ENCODE measurements around the gene MAS1L.

Gene MAS1L, protein sequence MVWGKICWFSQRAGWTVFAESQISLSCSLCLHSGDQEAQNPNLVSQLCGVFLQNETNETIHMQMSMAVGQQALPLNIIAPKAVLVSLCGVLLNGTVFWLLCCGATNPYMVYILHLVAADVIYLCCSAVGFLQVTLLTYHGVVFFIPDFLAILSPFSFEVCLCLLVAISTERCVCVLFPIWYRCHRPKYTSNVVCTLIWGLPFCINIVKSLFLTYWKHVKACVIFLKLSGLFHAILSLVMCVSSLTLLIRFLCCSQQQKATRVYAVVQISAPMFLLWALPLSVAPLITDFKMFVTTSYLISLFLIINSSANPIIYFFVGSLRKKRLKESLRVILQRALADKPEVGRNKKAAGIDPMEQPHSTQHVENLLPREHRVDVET

DNA sequence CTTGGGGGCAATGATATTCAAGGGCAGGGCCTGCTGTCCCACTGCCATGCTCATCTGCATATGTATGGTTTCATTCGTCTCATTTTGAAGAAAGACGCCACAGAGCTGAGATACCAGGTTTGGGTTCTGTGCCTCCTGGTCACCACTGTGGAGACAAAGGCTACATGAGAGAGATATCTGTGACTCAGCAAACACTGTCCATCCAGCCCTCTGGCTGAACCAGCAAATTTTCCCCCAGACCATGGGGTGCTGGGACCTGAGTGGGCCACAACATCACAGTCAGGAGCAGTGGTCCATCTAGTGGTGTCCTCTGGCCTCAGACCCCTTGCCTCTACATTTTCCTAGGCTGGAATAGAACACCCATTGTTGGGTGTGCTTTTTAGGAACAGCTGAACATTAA is at the start of gene MAS1L:
MAS1L (minus strand) TSS at position 297 of the 400 bp plus-strand sequence; CDS start at position 243, 54 bp downstream.
- no peak for DNase-seq (ENCODE audit: low spot score)

DNA sequence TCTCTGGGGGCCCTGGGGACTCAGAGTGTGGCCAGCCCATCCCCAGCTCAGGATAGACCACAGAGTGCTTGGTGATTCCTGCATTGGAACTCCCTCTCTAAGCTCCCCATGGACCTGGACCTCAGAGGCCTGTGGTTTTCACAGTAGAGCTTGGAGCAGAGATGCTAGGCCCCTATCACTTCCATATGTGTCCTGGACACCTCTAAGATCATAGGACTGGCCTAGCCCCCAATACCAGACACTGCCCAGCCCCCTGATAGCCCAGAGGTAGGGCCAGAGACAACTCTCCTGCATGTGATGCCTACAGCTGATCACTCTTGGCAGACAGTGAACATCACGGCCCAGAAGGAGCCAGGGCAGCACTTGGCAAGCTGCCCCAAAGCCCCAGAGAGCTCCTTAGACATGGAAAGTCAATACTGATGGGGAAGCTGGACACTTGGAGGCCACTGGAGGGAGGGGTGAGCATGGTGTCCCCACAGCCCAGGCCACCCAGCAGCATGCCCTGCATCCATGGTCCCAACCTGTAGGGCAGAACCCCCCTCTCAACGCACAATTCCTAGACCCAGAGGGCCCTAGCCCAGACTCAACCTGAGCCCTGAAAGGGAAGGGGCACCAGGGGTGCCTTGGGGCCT is 44.7 kb upstream of the MAS1L start:
- DNase-seq (ENCODE audit: low spot score) = no peak

DNA sequence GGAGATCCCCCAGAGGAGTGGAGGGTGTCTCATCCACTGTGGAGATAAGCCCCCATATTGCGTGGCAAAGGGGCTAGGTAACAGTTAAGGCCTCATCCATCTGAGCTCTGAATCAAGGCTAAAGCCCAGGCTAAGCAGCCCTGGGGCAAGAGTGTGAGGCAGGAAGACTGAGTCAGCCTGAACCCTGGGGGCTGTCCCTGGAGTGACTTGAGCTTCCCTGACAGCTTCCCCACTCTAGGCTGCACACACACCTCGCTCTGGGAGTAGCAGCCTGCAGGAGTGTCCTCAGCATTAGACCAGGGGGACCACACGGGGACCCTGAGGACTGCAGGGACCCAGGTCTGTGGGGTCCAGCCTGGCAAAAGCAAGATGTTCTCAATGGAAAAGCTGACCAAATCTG is 43.9 kb upstream of the MAS1L start:
- no peak for DNase-seq (ENCODE audit: low spot score)

DNA sequence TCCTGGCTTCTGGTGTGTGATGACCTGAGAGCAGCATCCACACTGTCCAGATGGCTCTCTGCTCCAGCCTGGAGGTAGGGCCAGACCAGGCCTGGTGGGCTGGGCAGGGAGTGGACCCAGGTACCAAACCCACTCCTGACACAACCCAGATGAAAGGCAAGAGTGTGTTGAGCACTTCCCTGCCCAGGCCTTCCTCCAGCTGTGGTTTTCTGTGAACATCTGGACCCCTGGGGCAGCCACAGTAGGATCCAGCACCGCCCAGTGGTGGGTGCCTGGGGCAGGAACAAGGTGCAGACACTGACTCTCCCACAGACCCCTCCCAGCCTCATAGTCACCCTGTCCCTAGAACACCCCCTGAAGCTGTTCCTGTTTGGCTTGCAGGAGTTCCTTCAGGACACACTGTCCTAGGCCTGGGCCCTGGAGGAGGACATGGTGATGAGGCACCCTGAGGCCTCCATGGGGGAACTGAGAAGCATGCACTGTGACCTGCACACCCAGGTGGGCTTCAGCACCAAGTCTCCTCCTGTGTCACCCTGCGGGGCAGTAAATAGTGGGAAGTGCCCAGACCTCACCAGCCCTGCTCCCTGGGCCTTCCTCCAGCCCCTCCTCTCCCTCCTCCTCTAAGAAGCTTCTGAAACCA is 43.0 kb upstream of the MAS1L start:
- DNase-seq (ENCODE audit: low spot score) = no peak

DNA sequence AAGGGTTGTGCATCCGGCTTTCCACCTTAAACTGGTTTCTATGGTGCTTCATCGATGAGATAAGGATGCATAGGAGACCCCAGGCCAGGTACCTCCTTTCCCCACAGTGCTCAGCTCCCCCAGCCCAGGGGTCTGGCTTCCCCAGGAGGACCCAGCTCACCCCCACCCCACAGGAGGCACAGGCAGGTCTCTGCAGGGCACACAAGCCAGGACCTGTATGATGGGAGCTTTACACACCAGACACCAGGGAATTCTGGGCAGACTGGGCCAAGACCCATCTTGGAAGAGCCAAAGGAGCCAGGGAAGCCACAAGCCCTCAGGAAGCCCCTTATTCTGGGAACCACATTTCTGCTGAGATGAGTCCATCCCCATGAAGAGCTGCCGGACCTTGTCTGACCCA is 42.2 kb upstream of the MAS1L start:
- DNase-seq (ENCODE audit: low spot score) = no peak

DNA sequence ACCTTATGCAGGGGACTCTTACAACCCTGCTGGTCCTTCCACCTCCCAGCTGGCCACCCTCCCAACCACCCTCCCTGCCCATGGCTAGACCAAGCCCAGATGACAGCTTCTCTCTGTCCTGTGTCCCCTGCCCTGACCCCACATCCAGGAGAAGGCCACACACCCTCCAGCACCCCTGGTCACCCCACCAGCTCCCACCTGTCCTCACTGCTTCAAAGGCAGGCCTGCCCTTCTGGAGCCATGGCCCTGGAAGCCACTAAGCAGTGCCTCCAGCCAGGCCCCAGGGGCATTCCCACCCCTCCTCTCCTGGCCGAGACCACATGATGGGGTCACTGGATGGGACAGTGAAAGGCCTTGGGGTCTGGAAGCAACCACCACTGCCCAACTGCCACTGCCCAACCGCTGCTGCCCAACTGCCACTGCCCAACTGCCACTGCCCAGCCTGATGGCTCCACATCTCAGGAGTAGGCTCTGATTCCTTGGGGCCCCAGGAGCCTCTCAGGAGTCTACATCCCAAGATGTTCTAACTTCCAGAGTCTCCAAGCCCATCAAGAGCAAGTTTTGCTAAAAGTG is 41.3 kb upstream of the MAS1L start:
- no peak for DNase-seq (ENCODE audit: low spot score)

DNA sequence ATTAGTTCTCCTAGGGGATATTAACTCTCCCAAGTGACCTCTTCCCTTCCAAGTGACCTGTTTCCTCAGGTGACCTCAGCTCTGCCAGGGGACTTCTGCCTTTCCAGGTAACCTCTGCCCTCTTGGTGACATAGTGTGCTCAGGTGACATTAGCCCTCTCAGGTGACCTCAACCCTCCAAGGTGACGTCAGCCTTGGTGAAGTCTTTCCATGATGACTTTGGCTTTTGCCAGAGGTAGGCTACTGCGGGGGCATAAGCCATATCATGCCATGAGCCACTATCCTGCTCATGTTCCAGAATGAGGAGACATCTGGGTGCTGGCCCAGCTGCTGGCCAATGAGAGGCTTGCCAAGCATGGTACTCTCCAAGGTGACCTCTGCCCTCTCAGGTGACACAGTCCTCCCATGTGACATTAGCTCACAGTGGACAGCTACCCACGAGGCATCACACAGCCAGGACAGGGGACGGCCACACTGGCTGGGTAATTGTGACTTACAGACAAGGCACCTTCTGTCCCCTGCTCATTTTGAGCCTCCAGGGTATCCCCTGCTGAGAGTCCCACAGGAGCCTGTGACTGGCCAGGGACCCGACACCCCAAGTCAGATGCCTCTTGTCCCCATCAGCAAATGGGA is 40.7 kb upstream of the MAS1L start:
- DNase-seq (ENCODE audit: low spot score) = no peak

DNA sequence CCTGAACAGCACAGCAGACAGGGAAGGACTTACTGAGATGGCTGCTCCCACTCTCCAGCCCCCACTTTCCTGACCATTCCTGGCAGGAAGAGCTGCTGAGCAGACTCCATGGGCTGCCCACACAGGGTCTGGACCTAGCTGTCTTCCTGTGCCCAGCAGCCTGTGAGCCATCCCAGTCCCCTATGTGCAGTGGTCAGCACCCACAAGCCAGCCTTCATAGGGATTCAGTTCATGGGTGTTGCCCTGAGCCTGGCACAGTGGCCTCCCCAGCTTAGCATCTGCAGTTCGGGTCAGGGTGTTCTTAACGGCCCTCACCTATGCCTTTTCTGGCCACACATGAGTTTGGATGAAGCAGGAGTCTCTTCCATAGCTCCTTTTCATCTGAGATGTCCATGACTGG is 39.8 kb upstream of the MAS1L start:
- no peak for DNase-seq (ENCODE audit: low spot score)

DNA sequence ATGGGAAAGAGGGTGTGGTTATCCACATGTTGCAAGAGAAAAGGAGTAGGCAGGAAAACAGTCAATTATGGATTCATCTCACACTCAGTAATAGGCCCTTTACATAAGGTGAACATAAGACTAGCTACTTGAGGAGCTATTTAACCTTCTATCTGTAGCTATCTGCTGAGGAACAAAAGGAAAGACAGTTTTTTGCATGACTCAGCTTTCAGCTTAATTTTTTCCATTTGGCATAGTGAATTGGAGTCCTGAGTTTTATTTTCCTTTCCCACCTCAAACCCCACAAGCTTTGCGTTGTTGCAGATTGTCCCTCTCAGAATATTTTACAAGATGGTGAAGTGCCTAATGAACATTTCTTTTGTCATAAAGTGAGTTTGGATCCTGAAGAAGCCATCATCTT is 39.4 kb upstream of the MAS1L start:
- DNase-seq (ENCODE audit: low spot score) = no peak

DNA sequence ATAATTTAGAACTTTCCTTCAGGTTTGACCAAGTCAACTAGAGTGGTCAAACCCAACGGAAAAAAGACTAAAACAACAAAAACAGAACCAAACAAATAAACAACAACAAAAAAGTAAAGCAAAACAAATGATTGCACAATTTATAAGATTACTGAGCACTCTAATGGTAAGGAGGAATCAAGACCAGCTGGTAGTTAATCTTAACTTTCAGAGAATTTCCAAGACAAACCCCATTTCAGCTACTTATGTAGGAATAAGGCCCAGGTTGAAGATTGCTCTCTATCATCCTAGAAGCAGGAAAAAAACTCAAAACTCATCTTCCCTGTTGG is 37.5 kb upstream of the MAS1L start:
- DNase-seq (ENCODE audit: low spot score) = no peak

DNA sequence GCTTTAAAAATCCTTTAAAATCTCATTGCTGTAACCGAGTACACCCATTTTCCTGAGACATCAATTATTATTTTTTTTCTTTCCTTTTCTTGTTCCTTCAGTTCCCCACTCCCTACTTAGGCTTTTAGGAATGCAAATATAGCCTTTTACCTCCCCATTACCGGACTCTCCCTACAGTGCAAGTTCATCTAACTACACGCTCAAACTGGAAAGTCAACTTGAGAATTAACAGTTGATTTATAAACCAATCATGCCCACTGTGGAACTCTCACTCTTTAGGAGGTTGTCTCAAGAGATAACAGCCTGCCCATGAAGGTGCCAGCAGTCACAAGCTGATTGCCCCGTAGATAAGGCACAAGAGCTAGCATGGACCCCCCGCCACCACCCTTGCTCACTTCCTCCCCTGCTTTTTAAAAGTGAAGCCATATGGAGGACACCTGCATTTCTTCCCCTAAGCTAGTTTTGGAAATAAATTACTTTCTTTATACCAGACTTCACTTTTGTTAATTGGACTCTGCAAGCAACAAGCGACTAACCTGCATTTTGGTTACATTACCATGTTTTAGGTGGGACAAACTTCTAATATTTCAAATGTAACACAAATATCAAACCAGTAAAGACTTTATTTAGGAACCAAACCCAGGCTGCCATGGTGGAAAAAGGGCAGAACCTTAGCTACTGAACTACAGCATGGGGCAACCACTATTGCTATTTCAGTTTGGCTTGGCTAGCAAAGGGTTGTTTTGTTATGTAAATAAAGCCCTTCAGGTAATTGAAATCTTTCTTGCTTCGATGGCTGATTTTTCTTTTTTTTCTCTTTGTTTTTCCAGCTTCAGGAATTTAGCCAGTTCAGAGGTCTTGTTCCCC is 36.9 kb upstream of the MAS1L start:
- DNase-seq (ENCODE audit: low spot score) = no peak

DNA sequence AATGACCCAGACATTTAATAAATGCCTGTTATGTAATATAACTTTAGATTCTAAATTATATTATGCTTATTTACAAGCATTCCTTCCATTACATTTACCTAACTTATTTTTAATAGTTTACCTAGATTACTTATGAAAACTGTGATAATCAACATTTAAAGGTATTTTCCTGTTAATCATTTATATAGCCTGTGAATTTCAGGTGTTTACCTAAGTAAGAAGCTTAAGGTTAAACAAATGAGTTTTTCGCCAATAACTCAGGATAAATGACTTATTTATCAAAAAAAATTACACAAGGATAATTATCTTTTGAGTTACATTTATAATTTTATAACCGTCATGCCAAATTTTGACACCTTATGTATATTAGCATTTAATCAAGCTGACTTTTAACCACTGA is 36.3 kb upstream of the MAS1L start:
- no peak for DNase-seq (ENCODE audit: low spot score)

DNA sequence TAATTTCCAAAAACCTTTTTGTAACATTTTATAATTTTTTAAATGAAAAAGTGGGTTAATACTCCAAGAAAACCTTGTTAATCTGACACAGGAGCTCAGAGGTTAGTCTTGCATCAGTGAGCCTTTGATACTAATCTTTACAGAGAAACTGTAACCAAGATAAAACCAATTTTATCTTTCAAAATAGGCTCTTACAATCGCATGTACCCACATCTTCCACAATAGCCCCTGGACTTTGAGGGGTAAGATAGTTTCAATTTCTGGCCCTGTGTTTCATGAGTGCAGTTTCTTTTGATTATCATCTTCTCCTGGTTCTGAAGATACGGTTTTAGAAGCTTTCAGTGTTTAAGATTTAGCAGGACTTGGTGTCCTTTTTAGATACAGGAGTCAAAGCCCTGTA is 34.5 kb upstream of the MAS1L start:
- DNase-seq (ENCODE audit: low spot score) = no peak

DNA sequence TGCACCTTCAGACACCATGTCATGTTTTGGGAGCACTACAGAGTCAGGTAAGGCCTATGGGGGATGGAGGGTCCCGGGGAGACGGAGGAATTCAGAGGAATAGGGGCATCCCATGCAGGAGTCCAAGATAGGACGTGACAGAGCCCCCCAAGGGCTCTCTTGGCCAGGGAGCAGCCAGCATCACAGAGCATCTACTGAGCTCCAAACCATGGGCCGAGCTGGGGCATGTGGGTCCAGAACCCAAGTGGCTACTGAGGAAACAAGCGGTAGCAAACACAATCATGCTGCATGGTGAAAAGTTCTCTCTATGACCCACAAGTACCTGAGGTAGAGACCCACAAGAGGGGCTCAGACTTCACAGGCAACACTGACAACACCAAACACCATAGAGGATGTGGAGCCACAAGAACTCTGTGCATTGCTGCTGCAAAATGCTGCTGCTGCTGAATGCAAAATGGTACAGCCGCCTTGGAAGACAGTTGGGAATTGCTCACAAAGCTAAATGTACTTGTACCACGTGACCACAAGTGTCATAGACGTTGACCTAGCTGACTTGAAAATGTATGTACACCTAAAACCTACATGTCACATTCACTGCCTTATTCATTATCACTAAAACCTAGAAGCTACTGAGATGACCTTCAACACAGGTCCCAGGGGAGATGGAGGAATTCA is 33.4 kb upstream of the MAS1L start:
- DNase-seq (ENCODE audit: low spot score) = no peak

DNA sequence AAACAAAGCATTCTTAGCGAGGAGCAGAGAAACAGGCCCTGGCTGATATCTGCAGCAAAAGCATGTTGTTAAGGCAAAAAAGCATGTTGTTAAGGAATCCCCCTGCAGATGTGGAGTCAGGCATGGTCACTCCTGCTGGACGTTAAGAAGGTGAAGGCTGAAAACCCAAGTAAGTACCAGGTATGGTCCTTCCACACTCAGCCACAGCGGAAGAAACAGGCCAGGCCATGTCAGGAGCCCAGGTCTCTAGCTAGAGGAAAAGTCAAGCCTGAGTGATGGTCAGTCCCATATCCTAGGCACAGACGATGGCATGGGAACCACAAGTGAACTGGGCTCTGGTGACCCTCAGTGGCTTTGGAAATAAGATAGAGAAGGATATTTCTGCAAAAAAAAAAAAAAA is 32.5 kb upstream of the MAS1L start:
- DNase-seq (ENCODE audit: low spot score) = no peak

DNA sequence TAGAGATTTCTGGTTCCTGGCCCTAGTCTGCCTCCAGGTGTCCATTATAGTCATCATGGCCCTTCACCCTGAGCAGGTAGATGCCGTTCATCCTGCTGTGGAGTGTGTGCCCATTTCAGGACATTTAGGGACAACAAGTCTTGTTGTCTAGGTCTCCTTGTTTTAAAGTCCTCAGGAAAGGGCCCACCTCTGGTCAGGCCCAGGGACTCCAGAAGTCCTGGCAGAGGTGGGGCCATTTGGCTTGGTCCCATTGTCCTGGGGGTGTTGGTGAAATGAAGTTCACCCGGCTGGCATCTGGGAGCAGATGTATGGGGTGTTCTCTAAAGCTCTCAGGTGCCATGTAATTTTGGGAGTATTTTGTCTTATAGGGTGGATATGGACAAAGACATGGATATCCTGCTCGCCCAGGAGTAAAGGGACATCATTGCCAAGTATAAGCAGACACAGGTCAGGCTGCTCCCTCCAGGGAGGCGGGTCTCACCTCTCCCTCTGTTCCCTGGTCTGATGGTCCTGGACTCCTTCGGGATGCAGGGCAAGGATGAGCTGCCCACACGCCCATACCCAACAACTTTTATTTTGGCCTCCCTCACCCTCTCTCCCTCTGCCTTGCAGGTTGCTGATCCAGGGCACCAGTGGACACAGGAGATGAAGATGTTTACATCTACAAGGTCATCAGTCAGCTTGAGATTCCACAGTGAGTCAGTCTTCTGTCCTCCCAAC is 31.7 kb upstream of the MAS1L start:
- no peak for DNase-seq (ENCODE audit: low spot score)

DNA sequence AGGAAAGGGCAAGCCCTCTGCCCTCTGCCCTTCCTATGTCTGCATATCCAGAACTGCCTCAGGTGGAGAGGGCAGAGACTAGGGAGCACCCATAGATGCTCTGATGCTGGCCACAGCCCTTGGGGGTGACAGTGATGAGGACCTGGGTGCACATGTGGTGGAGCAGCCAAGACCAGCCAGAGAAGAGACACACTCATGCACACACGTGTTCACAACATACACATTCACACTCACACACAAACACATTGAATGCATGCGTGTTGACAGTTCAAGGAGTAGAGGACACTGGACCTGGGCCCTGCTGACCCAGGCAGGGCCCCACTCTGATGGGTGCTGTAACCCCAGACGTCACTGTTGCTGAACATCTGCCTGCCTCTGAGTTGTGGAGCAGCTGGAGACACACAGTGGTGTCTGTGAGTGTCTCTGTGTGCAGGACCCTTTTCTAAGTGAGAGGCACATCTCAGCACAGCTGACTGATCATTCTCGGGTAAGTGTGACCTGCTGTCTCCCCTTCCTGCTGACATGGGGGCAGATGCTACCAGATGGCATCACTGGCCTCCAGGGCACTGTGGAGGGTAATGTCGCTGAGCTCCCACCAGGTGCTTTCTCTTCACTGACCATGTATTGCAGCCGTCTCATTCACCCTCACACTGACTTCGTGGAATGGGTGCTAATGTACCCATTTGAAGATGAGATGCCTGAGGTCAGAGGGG is 30.1 kb upstream of the MAS1L start:
- DNase-seq (ENCODE audit: low spot score) = no peak

DNA sequence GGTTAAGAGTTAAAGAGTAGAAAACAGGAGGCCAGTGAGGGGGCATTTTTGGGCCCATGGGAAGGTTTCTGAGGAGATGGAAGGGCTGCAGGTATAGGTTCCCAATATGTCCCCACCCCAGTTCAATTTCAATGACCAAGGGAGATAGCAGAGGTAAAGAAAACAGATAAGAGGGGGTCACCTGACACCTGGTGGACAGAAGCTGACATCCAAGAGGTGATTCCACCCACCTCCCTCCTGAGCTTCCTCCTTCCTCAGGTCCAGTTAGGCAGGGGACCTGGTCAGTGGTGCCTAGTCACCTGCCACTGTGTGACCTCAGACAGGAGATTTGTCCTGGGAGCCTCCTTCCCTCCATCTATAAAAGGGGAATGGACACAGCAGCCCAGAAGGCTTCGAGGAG is 29.5 kb upstream of the MAS1L start:
- no peak for DNase-seq (ENCODE audit: low spot score)

DNA sequence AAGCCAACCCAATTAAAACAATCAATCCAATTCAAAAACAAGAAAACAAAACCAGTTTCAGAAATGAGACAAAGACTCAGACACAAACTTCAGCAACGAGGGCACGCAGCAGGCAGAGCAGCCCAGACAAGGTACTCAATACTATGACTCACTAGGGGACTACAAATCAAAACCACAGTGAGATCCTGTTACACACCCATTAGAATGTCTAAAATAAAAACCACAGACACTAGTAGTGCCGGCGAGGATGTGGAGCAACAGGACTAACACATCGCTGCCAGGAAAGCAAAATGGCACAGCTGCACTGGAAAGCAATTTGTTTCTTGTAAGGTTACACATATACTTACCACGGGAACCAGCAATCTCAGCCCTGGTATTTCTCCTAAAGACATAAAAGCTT is 28.4 kb upstream of the MAS1L start:
- DNase-seq (ENCODE audit: low spot score) = no peak
